ENCODE measurements around the gene CCDC88B. TPM values are rescaled to one million over a fixed set of nuclear protein-coding genes. Genes with fewer than 3 reads are reported as not detected.
A peak's percentile ranks its signal among the peaks of the same experiment; 100 is the strongest.

Gene CCDC88B
- total RNA-seq, 4 donors from 2014 or later, result 0.98 to 5.2 (median 2.1) TPM

- in situ Hi-C loops (cut with MboI; ENCODE audit: low sequenced_read_pairs in 4 of 4) (no loop called here), intact Hi-C loops (cut with DNase I; ENCODE audit: low total_unique reads) (no loop called here)
- no peak overlapping the region for H3K4me3 ChIP-seq
- DNase-seq, result no peak
- H3K27ac ChIP-seq, result no peak overlapping the region
- no peak for TF ChIP-seq POLR2A (IDR thresholded peaks at IDR 0.05)
- no peak for TF ChIP-seq CTCF (IDR thresholded peaks at IDR 0.05 in 4 of 5, conservative IDR thresholded peaks at IDR 0.05 in 1 of 5)
- no peak for ATAC-seq
- H3K4me1 ChIP-seq, result peaks cover 4 to 11% of the 10 kb centered on the region in 2 donors
- H3K27me3 ChIP-seq, result no peaks in the 10 kb centered on the region
- no peaks in the 10 kb centered on the region for H3K36me3 ChIP-seq
- no peaks in the 10 kb centered on the region for H3K9me3 ChIP-seq
Measured at GRCh38 chr11:64382047-64382446, 42.0 kb downstream of the CCDC88B start.

GRCh38 chr11:64382586-64382985 is 42.6 kb downstream of the CCDC88B start:
- Histone ChIP-seq H3K9me3 (no peaks in the 10 kb centered on the region), H3K4me3 (no peak overlapping the region), H3K27me3 (no peaks in the 10 kb centered on the region), H3K27ac (no peak overlapping the region), H3K4me1 (peaks cover 4 to 11% of the 10 kb centered on the region in 2 donors), H3K36me3 (no peaks in the 10 kb centered on the region)
- TF ChIP-seq CTCF (IDR thresholded peaks at IDR 0.05 in 4 of 5, conservative IDR thresholded peaks at IDR 0.05 in 1 of 5), result no peak
- TF ChIP-seq POLR2A (IDR thresholded peaks at IDR 0.05), result no peak
- no peak for ATAC-seq
- in situ Hi-C loops (cut with MboI; ENCODE audit: low sequenced_read_pairs in 4 of 4) (no loop called here), intact Hi-C loops (cut with DNase I; ENCODE audit: low total_unique reads) (no loop called here)
- no peak for DNase-seq

DNA sequence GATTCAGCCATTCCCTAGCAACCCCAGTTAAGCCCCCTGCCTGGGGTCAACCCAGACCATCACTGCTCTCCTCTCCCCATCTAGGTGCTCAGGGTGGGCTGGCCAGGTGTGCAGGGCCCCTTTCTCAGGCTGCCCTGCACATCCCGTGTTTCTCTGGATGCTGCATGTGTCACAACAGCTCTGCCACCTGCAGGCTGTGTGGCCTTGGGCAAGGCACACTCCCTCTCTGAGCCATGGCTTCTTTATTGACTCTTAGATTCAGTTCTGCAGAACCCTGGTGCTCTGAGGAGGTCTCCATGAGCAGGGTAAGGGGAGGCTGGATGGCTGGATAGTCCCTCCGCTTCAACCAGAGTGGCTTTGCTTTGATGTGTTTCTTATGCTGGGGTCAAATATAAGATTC is 43.6 kb downstream of the CCDC88B start:
- intact Hi-C loops (cut with DNase I; ENCODE audit: low total_unique reads) (no loop called here), in situ Hi-C loops (cut with MboI; ENCODE audit: low sequenced_read_pairs in 4 of 4) (no loop called here)
- no peak overlapping the region for H3K27ac ChIP-seq
- DNase-seq (no peak), ATAC-seq (no peak)
- no peaks in the 10 kb centered on the region for H3K27me3 ChIP-seq
- TF ChIP-seq CTCF (IDR thresholded peaks at IDR 0.05 in 4 of 5, conservative IDR thresholded peaks at IDR 0.05 in 1 of 5), result no peak
- TF ChIP-seq POLR2A (IDR thresholded peaks at IDR 0.05), result no peak
- peaks cover 2 to 3% of the 10 kb centered on the region in 2 donors for H3K4me1 ChIP-seq
- H3K4me3 ChIP-seq, result no peak overlapping the region
- H3K9me3 ChIP-seq, result no peaks in the 10 kb centered on the region
- H3K36me3 ChIP-seq, result no peaks in the 10 kb centered on the region

GRCh38 chr11:64384028-64384737 is 44.2 kb downstream of the CCDC88B start:
- ATAC-seq, result peak in 1 of 2 donors; percentile 76
- in situ Hi-C loops (cut with MboI; ENCODE audit: low sequenced_read_pairs in 4 of 4), result no loop called here
- intact Hi-C loops (cut with DNase I; ENCODE audit: low total_unique reads), result no loop called here
- Histone ChIP-seq H3K27me3 (no peaks in the 10 kb centered on the region), H3K4me1 (no peaks in the 10 kb centered on the region), H3K27ac (no peak overlapping the region), H3K4me3 (no peak overlapping the region), H3K9me3 (no peaks in the 10 kb centered on the region), H3K36me3 (no peaks in the 10 kb centered on the region)
- TF ChIP-seq POLR2A (IDR thresholded peaks at IDR 0.05) (no peak), CTCF (IDR thresholded peaks at IDR 0.05 in 4 of 5, conservative IDR thresholded peaks at IDR 0.05 in 1 of 5) (no peak)
- peak in 1 of 2 donors; percentile 31 for DNase-seq
